B cell (primary cell): ENCODE results near the gene IAPP. TPM values are rescaled to one million over a fixed set of nuclear protein-coding genes. Genes with fewer than 3 reads are reported as not detected.

Experiments used
- ATAC-seq: fragments of 200-7000 bp; cut with Tn5 transposase; one replicate; pipeline ENCODE4 v1.10.0; 2021; ENCODE audit warnings: low read depth, mild to moderate bottlenecking, moderate number of reproducible peaks, moderate library complexity
- CTCF ChIA-PET: fragments of 350-600 bp; sonication (Branson Sonifier 250); formaldehyde crosslinking; loops from one replicate; lab custom pipeline; 2021; ENCODE audit warnings: antibody characterized with exemption, inconsistent platforms; lab: Charles Lee
- POLR2A ChIA-PET: fragments of 350-600 bp; sonication (Branson Sonifier 250); formaldehyde crosslinking; loops from one replicate; lab custom pipeline; 2021; ENCODE audit warnings: antibody characterized with exemption; lab: Charles Lee
- DNase-seq: peaks from one replicate; pipeline ENCODE4 v3.0.0; 2013
- H2AFZ ChIP-seq: 2 replicates; pipeline ENCODE4 v1.6.1; 2012; ENCODE audit warnings: mild to moderate bottlenecking, low read depth, low read length; ENCODE audit not compliant: insufficient read depth, poor library complexity, severe bottlenecking
- H3K27ac ChIP-seq, 2 donors: 1 replicate in 1 of 2; 2 replicates in 1 of 2; pipeline ENCODE4 v1.5.1; 2012 to 2013; ENCODE audit warnings: low read length in 2 of 2, mild to moderate bottlenecking in 2 of 2, moderate library complexity in 1 of 2
- H3K27me3 ChIP-seq, 4 experiments: fragments of 200-600 bp in 1 of 4; sonication (generic) in 1 of 4; replicated peaks in 1 of 4; 1 replicate in 2 of 4; 2 replicates in 2 of 4; pipeline versions ENCODE4 v1.6.1 to v1.7.0; 2013 to 2016; ENCODE audit warnings: low read length in 3 of 4, mild to moderate bottlenecking in 2 of 4, mixed read lengths in 1 of 4, moderate library complexity in 1 of 4; ENCODE audit not compliant: insufficient read depth in 4 of 4, control insufficient read depth in 3 of 4; ENCODE audit errors: control extremely low read depth in 1 of 4
- H3K36me3 ChIP-seq, 2 experiments: replicated peaks in 1 of 2; 1 replicate in 1 of 2; 2 replicates in 1 of 2; pipeline versions ENCODE4 v1.6.1 to v1.7.1; 2013; ENCODE audit warnings: low read length in 1 of 2; ENCODE audit not compliant: insufficient read depth in 2 of 2, control insufficient read depth in 1 of 2; ENCODE audit errors: control extremely low read depth in 1 of 2, extremely low read depth in 1 of 2
- H3K4me1 ChIP-seq, 2 donors: fragments of 200-600 bp in 1 of 2; sonication (generic) in 1 of 2; 1 replicate in 1 of 2; 2 replicates in 1 of 2; pipeline versions ENCODE4 v1.5.1 to v1.6.1; 2013 to 2017; ENCODE audit warnings: low read length in 2 of 2; ENCODE audit not compliant: control insufficient read depth in 2 of 2, insufficient read depth in 2 of 2
- H3K4me2 ChIP-seq: replicated peaks from 2 replicates; pipeline ENCODE3; 2012; ENCODE audit warnings: mild to moderate bottlenecking, low read depth, low read length; ENCODE audit not compliant: poor library complexity, severe bottlenecking
- H3K4me3 ChIP-seq, 5 experiments: fragments of 200-600 bp in 1 of 5; sonication (generic) in 1 of 5; 1 replicate in 3 of 5; 2 replicates in 2 of 5; pipeline versions ENCODE4 v1.5.1 to v1.7.0; 2011 to 2016; ENCODE audit warnings: low read length in 4 of 5, mild to moderate bottlenecking in 4 of 5, low read depth in 2 of 5, control low read depth in 1 of 5, moderate library complexity in 1 of 5; ENCODE audit not compliant: insufficient read depth in 1 of 5; ENCODE audit errors: control extremely low read depth in 1 of 5, extremely low read depth in 1 of 5
- H3K79me2 ChIP-seq: fragments of 200-600 bp; sonication (generic); one replicate; pipeline ENCODE4 v1.6.0; 2016; ENCODE audit warnings: low read length; ENCODE audit not compliant: control insufficient read depth, insufficient read depth
- H3K9ac ChIP-seq: fragments of 200-600 bp; sonication (generic); 2 replicates; pipeline ENCODE4 v1.6.1; 2017; ENCODE audit warnings: mild to moderate bottlenecking, low read length, moderate library complexity
- H3K9me3 ChIP-seq, 3 donors: one replicate each; pipeline versions ENCODE4 v1.6.1 to v1.7.1; 2013; ENCODE audit warnings: low read length in 2 of 3; ENCODE audit not compliant: control insufficient read depth in 2 of 3, insufficient read depth in 1 of 3; ENCODE audit errors: control extremely low read depth in 1 of 3
- H4K20me1 ChIP-seq: 2 replicates; pipeline ENCODE4 v1.6.0; 2012; ENCODE audit warnings: mild to moderate bottlenecking, low read length; ENCODE audit not compliant: insufficient read depth, control insufficient read depth, poor library complexity, severe bottlenecking
- H3K27ac Mint-ChIP-seq: one replicate; pipeline ENCODE4 v1.8.0; 2021; ENCODE audit warnings: mixed read lengths
- H3K27me3 Mint-ChIP-seq: one replicate; pipeline ENCODE4 v1.8.0; 2021; ENCODE audit warnings: mixed read lengths
- H3K4me1 Mint-ChIP-seq: one replicate; pipeline ENCODE4 v1.8.0; 2021; ENCODE audit warnings: mixed read lengths
- H3K4me3 Mint-ChIP-seq: one replicate; pipeline ENCODE4 v1.8.0; 2021; ENCODE audit warnings: mixed read lengths
- H3K9me3 Mint-ChIP-seq: one replicate; pipeline ENCODE4 v1.8.0; 2022; ENCODE audit warnings: mixed read lengths; ENCODE audit not compliant: insufficient read depth
- CTCF ChIP-seq: fragments of 200-600 bp; IDR thresholded peaks from one replicate; pipeline ENCODE4 v1.8.0; 2022; ENCODE audit warnings: antibody characterized with exemption, mild to moderate bottlenecking
- EZH2 ChIP-seq: IDR thresholded peaks from 2 replicates; pipeline ENCODE4 v1.6.1; 2012; ENCODE audit warnings: borderline replicate concordance, low read depth, mild to moderate bottlenecking, moderate library complexity, low read length; ENCODE audit not compliant: insufficient read depth, poor library complexity, severe bottlenecking
- WGBS: methylation state at CpG from one replicate; pipeline ENCODE4 v1.1.5; 2013; ENCODE audit warnings: missing lambda C conversion rate; ENCODE audit not compliant: insufficient coverage; 5-methylcytosine and 5-hydroxymethylcytosine counted together
- intact Hi-C: fragments of 100-400 bp; cut with micrococcal nuclease; formaldehyde crosslinking; loops from one replicate; pipeline ENCODE4 v1.10.0; 2022
- polyA plus RNA-seq: library from polyadenylated mRNA; depleted of rRNA; stranded (reverse); fragments of >200 nt; gene quantifications from 2 replicates; pipeline ENCODE4 v1.2.3, GENCODE V29; 2012
- total RNA-seq, 2 donors: library from RNA; stranded (reverse); fragments of 120-200 nt in 1 of 2; gene quantifications; 1 replicate in 1 of 2; 2 replicates in 1 of 2; pipeline versions ENCODE4 v1.2.3 to v1.2.4, GENCODE V29; 2013 to 2022

Gene IAPP
- total and polyA plus RNA-seq, 2 donors (not counting 1 experiment from before 2014, with no cell fraction given) = not detected

- Histone ChIP-seq H2AFZ (no peak overlapping the region), H3K79me2 (no peaks in the 10 kb centered on the region), H3K36me3 (no peaks in the 10 kb centered on the region), H3K27ac (no peak overlapping the region), H3K27me3 (no peaks in the 10 kb centered on the region), H3K4me1 (no peaks in the 10 kb centered on the region), H4K20me1 (no peaks in the 10 kb centered on the region), H3K9ac (no peak overlapping the region), H3K4me3 (no peak overlapping the region), H3K4me2 (no peak overlapping the region), H3K9me3 (peaks cover 1 to 12% (median 11%) of the 10 kb centered on the region in 3 donors)
- intact Hi-C loops = no loop called here
- Mint-ChIP-seq H3K27me3 (no peaks in the 10 kb centered on the region), H3K4me1 (no peaks in the 10 kb centered on the region), H3K4me3 (no peak overlapping the region), H3K27ac (no peak overlapping the region), H3K9me3 (peaks cover 6% of the 10 kb centered on the region)
- ATAC-seq = no peak
- TF ChIP-seq CTCF = no peak
- 100% methylated on average over 1 of the region's 1 CpG for WGBS
- POLR2A ChIA-PET = no interaction called here
- CTCF ChIA-PET = no interaction called here
- DNase-seq = no peak
These were observed 41.9 kb upstream of the IAPP start for GRCh38 chr12:21330682-21331253.

GRCh38 chr12:21334771-21335325, 37.9 kb upstream of the IAPP start, which contains the start of gene SLCO1A2:
SLCO1A2 (minus strand) TSS chr12:21334917; CDS start chr12:21334647, 270 bp downstream.
- H4K20me1 ChIP-seq = no peaks in the 10 kb centered on the region
- no peak for ATAC-seq
- POLR2A ChIA-PET = no interaction called here
- H3K27me3 ChIP-seq = no peaks in the 10 kb centered on the region
- peaks cover 0 to 5% (median 1%) of the 10 kb centered on the region in 3 donors for H3K9me3 ChIP-seq
- no peak within 1 kb of the TSS for H2AFZ ChIP-seq
- TF ChIP-seq CTCF = no peak
- TF ChIP-seq EZH2 = no peak
- H3K27me3 Mint-ChIP-seq = no peaks in the 10 kb centered on the region
- H3K27ac Mint-ChIP-seq = no peak within 1 kb of the TSS
- peaks cover 2% of the 10 kb centered on the region for H3K9me3 Mint-ChIP-seq
- no CpG with 5 or more reads among the region's 3 CpGs for WGBS
- no peaks in the 10 kb centered on the region for H3K4me1 ChIP-seq
- CTCF ChIA-PET = no interaction called here
- no peak within 1 kb of the TSS for H3K4me3 Mint-ChIP-seq
- H3K4me3 ChIP-seq = no peak within 1 kb of the TSS
- no peaks in the 10 kb centered on the region for H3K36me3 ChIP-seq
- H3K79me2 ChIP-seq = no peaks in the 10 kb centered on the region
- H3K9ac ChIP-seq = no peak within 1 kb of the TSS
- no peak for DNase-seq
- no peak within 1 kb of the TSS for H3K27ac ChIP-seq
- H3K4me1 Mint-ChIP-seq = no peaks in the 10 kb centered on the region
- intact Hi-C loops = no loop called here
- H3K4me2 ChIP-seq = no peak within 1 kb of the TSS
